CD4-positive, CD25-positive, alpha-beta regulatory T cell (primary cell): Measurements from ENCODE around the gene BCKDK. TPM values are rescaled to one million over a fixed set of nuclear protein-coding genes. Genes with fewer than 3 reads are reported as not detected.

ENCODE experiments used
- ATAC-seq, 2 donors: fragments of 150-1000 bp; cut with Tn5 transposase; one replicate each; pipeline ENCODE4 v1.10.0; 2021; ENCODE audit warnings: low read depth in 2 of 2, moderate number of reproducible peaks in 2 of 2, moderate library complexity in 1 of 2
- DNase-seq, 3 donors: peaks; one replicate each; pipeline versions ENCODE4 v3.0.0 to v3.0.0-alpha.2; 2012 to 2022; ENCODE audit warnings: mixed read lengths in 1 of 3
- H3K27ac ChIP-seq: one replicate; pipeline ENCODE4 v1.7.0; 2013; ENCODE audit warnings: mild to moderate bottlenecking, low read length; ENCODE audit not compliant: insufficient read depth, poor library complexity, severe bottlenecking
- H3K27me3 ChIP-seq: one replicate; pipeline ENCODE4 v1.7.0; 2013; ENCODE audit warnings: low read length; ENCODE audit not compliant: control insufficient read depth, insufficient read depth
- H3K36me3 ChIP-seq: one replicate; pipeline ENCODE4 v1.7.0; 2013; ENCODE audit warnings: mild to moderate bottlenecking, low read length, moderate library complexity; ENCODE audit not compliant: control insufficient read depth, insufficient read depth
- H3K4me1 ChIP-seq: 2 replicates; pipeline ENCODE4 v1.7.0; 2013; ENCODE audit warnings: mild to moderate bottlenecking, low read length; ENCODE audit not compliant: insufficient read depth, control insufficient read depth, poor library complexity, severe bottlenecking
- H3K4me3 ChIP-seq: one replicate; pipeline ENCODE4 v1.7.0; 2013; ENCODE audit warnings: low read depth, mild to moderate bottlenecking, low read length, moderate library complexity
- H3K9me3 ChIP-seq, 2 experiments: 1 replicate in 1 of 2; 2 replicates in 1 of 2; pipeline ENCODE4 v1.7.0; 2013; ENCODE audit warnings: low read length in 2 of 2, mild to moderate bottlenecking in 1 of 2, moderate library complexity in 1 of 2; ENCODE audit not compliant: control insufficient read depth in 2 of 2
- H3K27ac Mint-ChIP-seq, 3 donors: one replicate each; pipeline ENCODE4 v1.8.0; 2020 to 2022; ENCODE audit warnings: mild to moderate bottlenecking in 3 of 3, mixed read lengths in 3 of 3, moderate library complexity in 2 of 3
- H3K27me3 Mint-ChIP-seq: one replicate; pipeline ENCODE4 v1.8.0; 2022; ENCODE audit warnings: mild to moderate bottlenecking, mixed read lengths
- H3K36me3 Mint-ChIP-seq: one replicate; pipeline ENCODE4 v1.8.0; 2020; ENCODE audit warnings: mixed read lengths
- H3K4me1 Mint-ChIP-seq, 4 donors: one replicate each; pipeline ENCODE4 v1.8.0; 2020 to 2022; ENCODE audit warnings: mixed read lengths in 4 of 4, mild to moderate bottlenecking in 1 of 4
- H3K4me3 Mint-ChIP-seq, 4 donors: one replicate each; pipeline ENCODE4 v1.8.0; 2020 to 2022; ENCODE audit warnings: mild to moderate bottlenecking in 4 of 4, mixed read lengths in 4 of 4, moderate library complexity in 3 of 4
- H3K9me3 Mint-ChIP-seq, 7 donors: one replicate each; pipeline ENCODE4 v1.8.0; 2020 to 2022; ENCODE audit warnings: mixed read lengths in 7 of 7, mild to moderate bottlenecking in 3 of 7, moderate library complexity in 2 of 7
- polyA plus RNA-seq, 4 donors: library from polyadenylated mRNA; unstranded; fragments of 300-500 nt; fragmentation: Illumina TruSeq; gene quantifications; one replicate each; pipeline ENCODE4 v1.2.3, GENCODE V29; 2021
- total RNA-seq: library from RNA; stranded (reverse); gene quantifications from one replicate; pipeline ENCODE4 v1.2.3, GENCODE V29; 2022

The BCKDK gene
- total and polyA plus RNA-seq, 5 donors from 2014 or later, result 8.2 to 24.7 (median 23.3) TPM

DNA sequence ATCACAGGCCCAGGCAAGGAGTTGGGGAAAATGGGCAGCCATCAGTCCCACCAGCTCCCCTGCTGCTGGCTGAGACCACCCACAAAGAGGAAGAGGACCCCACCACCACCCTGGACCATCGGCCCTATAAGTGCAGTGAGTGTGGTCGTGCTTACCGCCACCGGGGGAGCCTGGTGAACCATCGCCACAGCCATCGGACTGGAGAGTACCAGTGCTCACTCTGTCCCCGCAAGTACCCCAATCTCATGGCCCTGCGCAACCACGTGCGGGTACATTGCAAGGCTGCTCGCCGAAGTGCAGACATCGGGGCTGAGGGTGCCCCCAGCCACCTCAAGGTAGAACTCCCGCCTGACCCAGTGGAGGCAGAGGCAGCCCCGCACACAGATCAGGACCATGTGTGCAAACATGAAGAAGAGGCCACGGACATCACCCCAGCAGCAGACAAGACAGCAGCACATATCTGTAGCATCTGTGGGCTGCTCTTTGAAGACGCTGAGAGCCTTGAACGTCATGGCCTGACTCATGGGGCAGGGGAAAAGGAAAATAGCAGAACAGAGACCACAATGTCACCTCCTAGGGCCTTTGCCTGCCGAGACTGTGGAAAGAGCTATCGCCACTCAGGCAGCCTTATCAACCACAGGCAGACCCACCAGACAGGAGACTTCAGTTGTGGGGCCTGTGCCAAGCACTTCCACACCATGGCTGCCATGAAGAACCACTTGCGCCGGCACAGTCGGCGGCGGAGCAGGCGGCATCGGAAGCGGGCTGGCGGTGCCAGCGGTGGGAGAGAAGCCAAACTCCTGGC, 30.4 kb upstream of the BCKDK start:
- DNase-seq (no peak), ATAC-seq (no peak)
- peak overlapping the region in 2 of 4 donors; percentile 15 to 27 for H3K4me3 Mint-ChIP-seq
- peaks cover 5 to 52% (median 15%) of the 10 kb centered on the region in 4 donors for H3K4me1 Mint-ChIP-seq
- Histone ChIP-seq H3K27me3 (no peaks in the 10 kb centered on the region), H3K27ac (no peak overlapping the region), H3K4me3 (no peak overlapping the region), H3K36me3 (peaks cover 42% of the 10 kb centered on the region), H3K9me3 (no peaks in the 10 kb centered on the region), H3K4me1 (peaks cover 19% of the 10 kb centered on the region)
- no peaks in the 10 kb centered on the region for H3K9me3 Mint-ChIP-seq
- peaks cover 26% of the 10 kb centered on the region for H3K36me3 Mint-ChIP-seq
- no peak overlapping the region for H3K27ac Mint-ChIP-seq
- peaks cover 4% of the 10 kb centered on the region for H3K27me3 Mint-ChIP-seq

DNA sequence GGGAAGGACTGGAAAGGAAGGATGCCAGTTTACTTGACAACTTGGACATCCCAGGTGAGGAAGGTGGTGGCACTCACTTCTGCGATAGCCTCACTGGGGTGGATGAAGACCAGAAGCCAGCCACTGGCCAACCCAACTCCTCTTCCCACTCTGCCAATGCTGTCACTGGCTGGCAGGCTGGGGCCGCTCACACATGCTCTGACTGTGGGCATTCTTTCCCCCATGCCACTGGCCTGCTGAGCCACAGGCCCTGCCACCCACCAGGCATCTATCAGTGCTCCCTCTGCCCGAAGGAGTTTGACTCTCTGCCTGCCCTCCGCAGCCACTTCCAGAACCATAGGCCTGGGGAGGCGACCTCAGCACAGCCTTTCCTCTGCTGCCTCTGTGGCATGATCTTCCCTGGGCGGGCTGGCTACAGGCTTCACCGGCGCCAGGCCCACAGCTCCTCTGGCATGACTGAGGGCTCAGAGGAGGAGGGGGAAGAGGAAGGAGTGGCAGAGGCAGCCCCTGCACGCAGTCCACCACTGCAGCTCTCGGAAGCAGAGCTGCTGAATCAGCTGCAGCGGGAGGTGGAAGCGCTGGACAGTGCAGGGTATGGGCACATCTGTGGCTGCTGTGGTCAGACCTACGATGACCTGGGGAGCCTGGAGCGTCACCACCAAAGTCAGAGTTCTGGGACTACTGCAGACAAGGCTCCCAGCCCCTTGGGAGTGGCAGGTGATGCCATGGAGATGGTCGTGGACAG, 29.4 kb upstream of the BCKDK start:
- Histone ChIP-seq H3K9me3 (no peaks in the 10 kb centered on the region), H3K27ac (no peak overlapping the region), H3K4me3 (no peak overlapping the region), H3K36me3 (peaks cover 42% of the 10 kb centered on the region), H3K27me3 (no peaks in the 10 kb centered on the region), H3K4me1 (peaks cover 18% of the 10 kb centered on the region)
- no peak for DNase-seq
- H3K9me3 Mint-ChIP-seq, result no peaks in the 10 kb centered on the region
- no peak overlapping the region for H3K27ac Mint-ChIP-seq
- peaks cover 3% of the 10 kb centered on the region for H3K27me3 Mint-ChIP-seq
- peak overlapping the region in 1 of 4 donors; percentile 62 for H3K4me3 Mint-ChIP-seq
- ATAC-seq, result no peak
- H3K36me3 Mint-ChIP-seq, result peaks cover 29% of the 10 kb centered on the region
- peaks cover 5 to 50% (median 14%) of the 10 kb centered on the region in 4 donors for H3K4me1 Mint-ChIP-seq

DNA sequence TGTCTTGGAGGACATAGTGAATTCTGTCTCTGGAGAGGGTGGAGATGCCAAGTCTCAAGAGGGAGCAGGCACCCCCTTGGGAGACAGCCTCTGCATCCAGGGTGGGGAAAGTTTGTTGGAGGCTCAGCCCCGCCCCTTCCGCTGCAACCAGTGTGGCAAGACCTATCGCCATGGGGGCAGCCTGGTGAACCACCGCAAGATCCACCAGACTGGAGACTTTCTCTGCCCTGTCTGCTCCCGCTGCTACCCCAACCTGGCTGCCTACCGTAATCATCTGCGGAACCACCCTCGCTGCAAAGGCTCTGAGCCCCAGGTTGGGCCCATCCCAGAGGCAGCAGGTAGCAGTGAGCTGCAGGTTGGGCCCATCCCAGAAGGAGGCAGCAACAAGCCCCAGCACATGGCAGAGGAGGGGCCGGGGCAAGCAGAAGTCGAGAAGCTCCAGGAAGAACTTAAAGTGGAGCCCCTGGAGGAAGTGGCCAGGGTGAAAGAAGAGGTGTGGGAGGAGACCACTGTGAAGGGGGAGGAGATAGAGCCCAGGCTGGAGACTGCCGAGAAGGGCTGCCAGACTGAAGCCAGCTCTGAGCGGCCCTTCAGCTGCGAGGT, 28.7 kb upstream of the BCKDK start:
- H3K4me1 Mint-ChIP-seq, result peaks cover 5 to 48% (median 11%) of the 10 kb centered on the region in 4 donors
- ATAC-seq (no peak), DNase-seq (no peak)
- Histone ChIP-seq H3K27ac (no peak overlapping the region), H3K9me3 (no peaks in the 10 kb centered on the region), H3K4me3 (no peak overlapping the region), H3K4me1 (peaks cover 18% of the 10 kb centered on the region), H3K27me3 (no peaks in the 10 kb centered on the region), H3K36me3 (peaks cover 42% of the 10 kb centered on the region)
- no peak overlapping the region for H3K4me3 Mint-ChIP-seq
- no peaks in the 10 kb centered on the region for H3K27me3 Mint-ChIP-seq
- H3K9me3 Mint-ChIP-seq, result no peaks in the 10 kb centered on the region
- peak overlapping the region in 1 of 3 donors; percentile 36 for H3K27ac Mint-ChIP-seq
- peaks cover 29% of the 10 kb centered on the region for H3K36me3 Mint-ChIP-seq

DNA sequence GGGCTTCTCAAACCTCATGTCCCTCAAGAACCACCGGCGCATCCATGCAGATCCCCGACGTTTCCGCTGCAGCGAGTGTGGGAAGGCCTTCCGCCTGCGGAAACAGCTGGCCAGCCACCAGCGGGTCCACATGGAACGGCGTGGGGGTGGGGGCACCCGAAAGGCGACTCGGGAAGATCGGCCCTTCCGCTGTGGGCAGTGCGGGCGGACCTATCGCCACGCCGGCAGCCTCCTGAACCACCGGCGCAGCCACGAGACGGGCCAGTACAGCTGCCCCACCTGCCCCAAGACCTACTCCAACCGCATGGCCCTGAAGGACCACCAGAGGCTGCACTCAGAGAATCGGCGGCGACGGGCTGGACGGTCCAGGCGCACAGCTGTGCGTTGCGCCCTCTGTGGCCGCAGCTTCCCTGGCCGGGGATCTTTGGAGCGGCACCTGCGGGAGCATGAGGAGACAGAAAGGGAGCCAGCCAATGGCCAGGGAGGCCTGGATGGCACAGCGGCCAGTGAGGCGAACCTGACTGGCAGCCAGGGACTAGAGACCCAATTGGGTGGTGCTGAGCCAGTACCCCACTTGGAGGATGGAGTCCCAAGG, 28.1 kb upstream of the BCKDK start:
- no peaks in the 10 kb centered on the region for H3K27me3 ChIP-seq
- peaks cover under 1 to 41% (median 4%) of the 10 kb centered on the region in 4 donors for H3K4me1 Mint-ChIP-seq
- peaks cover 29% of the 10 kb centered on the region for H3K36me3 Mint-ChIP-seq
- no peaks in the 10 kb centered on the region for H3K9me3 Mint-ChIP-seq
- peaks cover 42% of the 10 kb centered on the region for H3K36me3 ChIP-seq
- no peak overlapping the region for H3K4me3 ChIP-seq
- no peak for DNase-seq
- H3K4me3 Mint-ChIP-seq, result peak overlapping the region in 1 of 4 donors; percentile 50
- H3K9me3 ChIP-seq, result no peaks in the 10 kb centered on the region
- no peak for ATAC-seq
- H3K4me1 ChIP-seq, result peaks cover 12% of the 10 kb centered on the region
- no peak overlapping the region for H3K27ac Mint-ChIP-seq
- H3K27ac ChIP-seq, result no peak overlapping the region
- no peaks in the 10 kb centered on the region for H3K27me3 Mint-ChIP-seq

DNA sequence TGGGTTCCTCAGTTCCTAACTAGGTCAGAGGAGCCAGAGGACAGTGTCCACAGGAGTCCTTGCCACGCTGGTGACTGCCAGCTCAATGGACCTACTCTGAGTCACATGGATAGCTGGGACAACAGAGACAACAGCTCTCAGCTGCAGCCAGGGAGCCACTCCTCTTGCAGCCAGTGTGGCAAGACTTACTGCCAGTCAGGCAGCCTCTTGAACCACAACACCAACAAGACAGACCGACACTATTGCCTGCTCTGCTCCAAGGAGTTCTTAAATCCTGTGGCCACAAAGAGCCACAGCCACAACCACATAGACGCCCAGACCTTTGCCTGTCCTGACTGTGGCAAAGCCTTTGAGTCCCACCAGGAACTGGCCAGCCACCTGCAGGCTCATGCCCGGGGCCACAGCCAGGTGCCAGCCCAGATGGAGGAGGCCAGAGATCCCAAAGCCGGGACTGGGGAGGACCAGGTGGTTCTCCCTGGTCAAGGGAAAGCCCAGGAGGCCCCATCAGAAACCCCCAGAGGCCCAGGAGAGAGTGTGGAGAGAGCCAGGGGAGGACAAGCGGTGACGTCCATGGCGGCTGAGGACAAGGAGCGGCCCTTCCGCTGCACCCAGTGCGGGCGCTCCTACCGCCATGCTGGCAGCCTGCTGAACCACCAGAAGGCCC, 27.3 kb upstream of the BCKDK start:
- Mint-ChIP-seq H3K9me3 (no peaks in the 10 kb centered on the region), H3K27me3 (no peaks in the 10 kb centered on the region), H3K27ac (no peak overlapping the region), H3K36me3 (peaks cover 29% of the 10 kb centered on the region), H3K4me3 (no peak overlapping the region), H3K4me1 (peaks cover 0 to 35% (median 1%) of the 10 kb centered on the region in 4 donors)
- no peak overlapping the region for H3K27ac ChIP-seq
- DNase-seq (no peak), ATAC-seq (no peak)
- no peaks in the 10 kb centered on the region for H3K27me3 ChIP-seq
- no peaks in the 10 kb centered on the region for H3K9me3 ChIP-seq
- peaks cover 42% of the 10 kb centered on the region for H3K36me3 ChIP-seq
- peaks cover 4% of the 10 kb centered on the region for H3K4me1 ChIP-seq
- no peak overlapping the region for H3K4me3 ChIP-seq

DNA sequence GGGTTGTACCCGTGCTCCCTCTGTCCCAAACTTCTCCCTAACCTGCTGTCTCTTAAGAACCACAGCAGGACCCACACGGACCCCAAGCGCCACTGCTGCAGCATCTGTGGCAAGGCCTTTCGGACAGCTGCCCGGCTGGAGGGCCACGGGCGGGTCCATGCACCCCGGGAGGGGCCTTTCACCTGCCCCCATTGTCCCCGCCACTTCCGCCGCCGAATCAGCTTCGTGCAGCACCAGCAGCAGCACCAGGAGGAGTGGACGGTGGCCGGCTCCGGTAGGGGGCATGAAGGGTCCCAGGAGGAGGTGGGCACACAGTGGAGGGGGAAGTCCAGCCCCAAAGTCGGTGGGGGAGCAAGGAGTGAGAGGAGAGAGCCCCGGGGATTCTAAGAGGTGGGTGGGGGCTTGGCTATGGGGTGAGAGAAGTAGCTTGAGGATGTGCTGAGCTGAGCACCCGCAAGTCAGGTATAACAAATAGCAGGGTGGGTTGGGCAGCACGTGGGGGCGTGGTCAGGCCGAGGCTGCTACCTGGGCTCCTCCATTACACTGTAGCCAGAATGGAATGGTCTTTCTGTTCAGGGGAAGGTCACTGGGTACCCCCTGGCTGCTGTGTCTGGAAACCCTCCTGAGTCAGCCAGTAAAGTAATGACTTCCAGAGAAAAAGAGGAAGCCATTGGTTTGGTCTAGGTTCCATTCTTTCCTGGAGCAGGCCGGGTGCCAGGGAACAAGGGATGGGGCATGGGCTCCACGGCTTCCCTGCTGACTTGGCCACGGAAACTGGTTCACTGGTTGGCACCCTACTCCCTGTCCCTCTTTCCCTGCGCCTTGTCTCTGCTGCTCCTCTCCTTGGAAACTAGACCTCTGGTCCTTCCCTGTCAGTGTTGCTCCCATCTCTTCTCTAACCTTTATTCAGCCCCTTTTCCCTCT, 26.5 kb upstream of the BCKDK start:
- H3K9me3 ChIP-seq, result no peaks in the 10 kb centered on the region
- Mint-ChIP-seq H3K4me1 (peaks cover 0 to 29% (median 2%) of the 10 kb centered on the region in 4 donors), H3K27me3 (no peaks in the 10 kb centered on the region), H3K36me3 (peaks cover 23% of the 10 kb centered on the region), H3K4me3 (peak overlapping the region in 1 of 4 donors; percentile 81), H3K9me3 (no peaks in the 10 kb centered on the region), H3K27ac (peak overlapping the region in 1 of 3 donors; percentile 69)
- ATAC-seq, result no peak
- no peak overlapping the region for H3K4me3 ChIP-seq
- peaks cover 37% of the 10 kb centered on the region for H3K36me3 ChIP-seq
- no peak for DNase-seq
- H3K27ac ChIP-seq, result no peak overlapping the region
- H3K4me1 ChIP-seq, result peaks cover 2% of the 10 kb centered on the region
- no peaks in the 10 kb centered on the region for H3K27me3 ChIP-seq
